K562 (cell line): ENCODE results near the gene ZFYVE28.

Source experiments
- C11orf30 ChIP-seq: fragments of 450-650 bp; IDR thresholded peaks from 2 replicates; pipeline ENCODE4 v1.6.1; 2016; ENCODE audit warnings: low read depth, mild to moderate bottlenecking
- DACH1 ChIP-seq: fragments of 450-650 bp; IDR thresholded peaks from 2 replicates; pipeline ENCODE4 v1.6.1; 2018; ENCODE audit not compliant: partially characterized antibody
- ELF1 ChIP-seq: fragments of 200-800 bp; sonication (Bioruptor generic); IDR thresholded peaks from 2 replicates; pipeline ENCODE4 v1.6.1; 2016; ENCODE audit warnings: missing genetic modification characterization, missing compliant biosample characterization
- PHTF2 ChIP-seq: fragments of 250-450 bp; sonication (Bioruptor Pico); IDR thresholded peaks from 2 replicates; pipeline ENCODE4 v1.5.0; 2021; ENCODE audit warnings: mild to moderate bottlenecking
- RAD51 ChIP-seq: fragments of 450-650 bp; IDR thresholded peaks from 2 replicates; pipeline ENCODE4 v1.7.1; 2016; ENCODE audit warnings: low read depth, mild to moderate bottlenecking, borderline replicate concordance
- RFX5 ChIP-seq: IDR thresholded peaks from 2 replicates; pipeline ENCODE4 v1.6.1; 2011; ENCODE audit warnings: low read depth, mild to moderate bottlenecking, improper control_type of control experiment, low read length
- TBP ChIP-seq: optimal IDR thresholded peaks from 2 replicates; pipeline ENCODE3; 2011; ENCODE audit warnings: low read depth, low read length, improper control_type of control experiment
- USF1 ChIP-seq: sonication (generic); formaldehyde crosslinking; IDR thresholded peaks from 2 replicates; pipeline ENCODE4 v1.9.0; 2022; ENCODE audit warnings: mild to moderate bottlenecking, missing genetic modification reagents
- TF ChIP-seq, protein P1 (sequence below), 2 experiments: fragments of 450-650 bp in 1 of 2; sonication (generic) in 1 of 2; formaldehyde crosslinking; conservative IDR thresholded peaks; 2 replicates each; pipeline versions ENCODE4 v1.4.0 to v1.8.1; 2020 to 2022; ENCODE audit warnings: mild to moderate bottlenecking in 1 of 2, missing genetic modification reagents in 1 of 2
- TF ChIP-seq, protein P2 (sequence below), 3 experiments: IDR thresholded peaks in 2 of 3; conservative IDR thresholded peaks in 1 of 3; 2 replicates each; pipeline ENCODE4 v1.5.1; 2011 to 2012; ENCODE audit warnings: low read length in 3 of 3, mild to moderate bottlenecking in 3 of 3, control low read depth in 2 of 3, improper control_type of control experiment in 1 of 3, inconsistent platforms in 1 of 3, low read depth in 1 of 3, mixed read lengths in 1 of 3, moderate library complexity in 1 of 3; ENCODE audit not compliant: insufficient read depth in 2 of 3

- TF ChIP-seq TBP (no peak), RFX5 (no peak), C11orf30 (no peak), DACH1 (no peak), USF1 (CRISPR knock-in tag) (no peak), PHTF2 (CRISPR knock-in tag) (no peak), ELF1 (tag) (no peak), RAD51 (no peak)
- TF ChIP-seq, protein P1, sequence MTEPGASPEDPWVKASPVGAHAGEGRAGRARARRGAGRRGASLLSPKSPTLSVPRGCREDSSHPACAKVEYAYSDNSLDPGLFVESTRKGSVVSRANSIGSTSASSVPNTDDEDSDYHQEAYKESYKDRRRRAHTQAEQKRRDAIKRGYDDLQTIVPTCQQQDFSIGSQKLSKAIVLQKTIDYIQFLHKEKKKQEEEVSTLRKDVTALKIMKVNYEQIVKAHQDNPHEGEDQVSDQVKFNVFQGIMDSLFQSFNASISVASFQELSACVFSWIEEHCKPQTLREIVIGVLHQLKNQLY (CRISPR knock-in tag; conservative IDR thresholded peaks at IDR 0.05), result no peak
- TF ChIP-seq, protein P2, sequence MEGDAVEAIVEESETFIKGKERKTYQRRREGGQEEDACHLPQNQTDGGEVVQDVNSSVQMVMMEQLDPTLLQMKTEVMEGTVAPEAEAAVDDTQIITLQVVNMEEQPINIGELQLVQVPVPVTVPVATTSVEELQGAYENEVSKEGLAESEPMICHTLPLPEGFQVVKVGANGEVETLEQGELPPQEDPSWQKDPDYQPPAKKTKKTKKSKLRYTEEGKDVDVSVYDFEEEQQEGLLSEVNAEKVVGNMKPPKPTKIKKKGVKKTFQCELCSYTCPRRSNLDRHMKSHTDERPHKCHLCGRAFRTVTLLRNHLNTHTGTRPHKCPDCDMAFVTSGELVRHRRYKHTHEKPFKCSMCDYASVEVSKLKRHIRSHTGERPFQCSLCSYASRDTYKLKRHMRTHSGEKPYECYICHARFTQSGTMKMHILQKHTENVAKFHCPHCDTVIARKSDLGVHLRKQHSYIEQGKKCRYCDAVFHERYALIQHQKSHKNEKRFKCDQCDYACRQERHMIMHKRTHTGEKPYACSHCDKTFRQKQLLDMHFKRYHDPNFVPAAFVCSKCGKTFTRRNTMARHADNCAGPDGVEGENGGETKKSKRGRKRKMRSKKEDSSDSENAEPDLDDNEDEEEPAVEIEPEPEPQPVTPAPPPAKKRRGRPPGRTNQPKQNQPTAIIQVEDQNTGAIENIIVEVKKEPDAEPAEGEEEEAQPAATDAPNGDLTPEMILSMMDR (IDR thresholded peaks at IDR 0.05 in 2 of 3, conservative IDR thresholded peaks at IDR 0.05 in 1 of 3; ENCODE audit: insufficient read depth in 2 of 3, low read depth in 1 of 3, low read length in 3 of 3), result no peak
These were observed 137.7 kb downstream of the ZFYVE28 start for GRCh38 chr4:2280531-2281300.
